ENCODE data around the gene TMPRSS15. TPM values are rescaled to one million over a fixed set of nuclear protein-coding genes. Genes with fewer than 3 reads are reported as not detected.
"Not testable (repeated sequence)": the region's sequence is repeated elsewhere in the genome, so short reads cannot be mapped to it uniquely, and the experiment has no call there.

Gene TMPRSS15
- total RNA-seq, 1 donor from 2014 or later: not detected

- Histone ChIP-seq H4K20me1 (ENCODE audit: low read depth) (no peaks in the 10 kb centered on the region), H3K9me3 (ENCODE audit: low read depth) (no peaks in the 10 kb centered on the region), H3K79me2 (ENCODE audit: low read depth) (no peaks in the 10 kb centered on the region), H2AFZ (replicated peaks) (no peak overlapping the region), H3K27me3 (no peaks in the 10 kb centered on the region), H3K4me2 (no peak overlapping the region), H3K27ac (no peak overlapping the region), H3K36me3 (no peaks in the 10 kb centered on the region), H3K4me3 (no peak overlapping the region), H3K9ac (no peak overlapping the region), H3K4me1 (no peaks in the 10 kb centered on the region), H3F3A (ENCODE audit: low read depth) (no peaks in the 10 kb centered on the region)
- Mint-ChIP-seq H3K4me1 (no peaks in the 10 kb centered on the region), H3K36me3 (no peaks in the 10 kb centered on the region), H3K9me3 (no peaks in the 10 kb centered on the region), H3K27ac (no peak overlapping the region), H3K4me3 (no peak overlapping the region), H3K27me3 (ENCODE audit: insufficient read depth, low read depth) (no peaks in the 10 kb centered on the region)
- TF ChIP-seq CTCF (IDR thresholded peaks at IDR 0.05) (peak; percentile 78), EZH2phosphoT487 (IDR thresholded peaks at IDR 0.05) (no peak)
- DNase-seq (ENCODE audit: low spot score): peak; percentile 54
Observed at GRCh38 chr21:18384771-18385170, 18.8 kb downstream of the TMPRSS15 start.

- not testable (repeated sequence) for H3K4me1 Mint-ChIP-seq; H3K27me3 ChIP-seq; H3K79me2 ChIP-seq (ENCODE audit: low read depth); H3K36me3 Mint-ChIP-seq; H3K4me3 ChIP-seq; H3K27me3 Mint-ChIP-seq (ENCODE audit: insufficient read depth, low read depth); H3F3A ChIP-seq (ENCODE audit: low read depth); DNase-seq (ENCODE audit: low spot score); H3K36me3 ChIP-seq; H3K4me2 ChIP-seq; H3K4me1 ChIP-seq; H3K9me3 ChIP-seq (ENCODE audit: low read depth); H3K9ac ChIP-seq; H4K20me1 ChIP-seq (ENCODE audit: low read depth); H2AFZ ChIP-seq (replicated peaks); H3K9me3 Mint-ChIP-seq; H3K4me3 Mint-ChIP-seq; H3K27ac Mint-ChIP-seq; H3K27ac ChIP-seq
Observed at GRCh38 chr21:18382934-18383619, 20.5 kb downstream of the TMPRSS15 start.

GRCh38 chr21:18382141-18382540, 21.4 kb downstream of the TMPRSS15 start:
- Histone ChIP-seq H3K4me3 (no peak overlapping the region), H3K36me3 (no peaks in the 10 kb centered on the region), H3K27me3 (no peaks in the 10 kb centered on the region), H2AFZ (replicated peaks) (peak overlapping the region; percentile 20), H3K9me3 (ENCODE audit: low read depth) (no peaks in the 10 kb centered on the region), H3K9ac (no peak overlapping the region), H3F3A (ENCODE audit: low read depth) (no peaks in the 10 kb centered on the region), H3K4me2 (no peak overlapping the region), H4K20me1 (ENCODE audit: low read depth) (no peaks in the 10 kb centered on the region), H3K27ac (no peak overlapping the region), H3K79me2 (ENCODE audit: low read depth) (no peaks in the 10 kb centered on the region), H3K4me1 (no peaks in the 10 kb centered on the region)
- no peaks in the 10 kb centered on the region for H3K27me3 Mint-ChIP-seq (ENCODE audit: insufficient read depth, low read depth)
- H3K4me1 Mint-ChIP-seq: no peaks in the 10 kb centered on the region
- no peak for TF ChIP-seq CTCF (IDR thresholded peaks at IDR 0.05)
- TF ChIP-seq EZH2 (IDR thresholded peaks at IDR 0.05): no peak
- TF ChIP-seq EZH2phosphoT487 (IDR thresholded peaks at IDR 0.05): no peak
- no peak overlapping the region for H3K4me3 Mint-ChIP-seq
- no peak overlapping the region for H3K27ac Mint-ChIP-seq
- H3K36me3 Mint-ChIP-seq: no peaks in the 10 kb centered on the region
- H3K9me3 Mint-ChIP-seq: no peaks in the 10 kb centered on the region
- DNase-seq (ENCODE audit: low spot score): no peak

- H3K4me3 ChIP-seq: no peak overlapping the region
- no peak for DNase-seq (ENCODE audit: low spot score)
- H3K27me3 ChIP-seq: no peaks in the 10 kb centered on the region
- Mint-ChIP-seq H3K4me3 (no peak overlapping the region), H3K9me3 (no peaks in the 10 kb centered on the region), H3K4me1 (peaks cover 4% of the 10 kb centered on the region), H3K36me3 (no peaks in the 10 kb centered on the region), H3K27me3 (ENCODE audit: insufficient read depth, low read depth) (no peaks in the 10 kb centered on the region), H3K27ac (no peak overlapping the region)
- H2AFZ ChIP-seq (replicated peaks): no peak overlapping the region
- no peaks in the 10 kb centered on the region for H3K9me3 ChIP-seq (ENCODE audit: low read depth)
- no peak overlapping the region for H3K9ac ChIP-seq
- H3K36me3 ChIP-seq: no peaks in the 10 kb centered on the region
- TF ChIP-seq EZH2phosphoT487 (IDR thresholded peaks at IDR 0.05) (no peak), CTCF (IDR thresholded peaks at IDR 0.05) (no peak), EZH2 (IDR thresholded peaks at IDR 0.05) (no peak)
- no peaks in the 10 kb centered on the region for H3K4me1 ChIP-seq
- no peaks in the 10 kb centered on the region for H3F3A ChIP-seq (ENCODE audit: low read depth)
- H3K27ac ChIP-seq: no peak overlapping the region
- no peaks in the 10 kb centered on the region for H4K20me1 ChIP-seq (ENCODE audit: low read depth)
- H3K4me2 ChIP-seq: no peak overlapping the region
- no peaks in the 10 kb centered on the region for H3K79me2 ChIP-seq (ENCODE audit: low read depth)
Observed at GRCh38 chr21:18373606-18374005, 30.0 kb downstream of the TMPRSS15 start.
